Body of pancreas (tissue), 4 donors: ENCODE measurements around the gene UBE2E2. TPM values are rescaled to one million over a fixed set of nuclear protein-coding genes. Genes with fewer than 3 reads are reported as not detected.

ENCODE experiments used
- ATAC-seq: fragments of 150-250 bp; one replicate; pipeline ENCODE4 v1.9.1; 2016
- DNase-seq, 4 donors: peaks; one replicate each; pipeline ENCODE4 v3.0.0-alpha.2; 2019
- H3K27ac ChIP-seq, 4 donors: fragments of 200-600 bp; sonication (generic); 1 replicate in 3 of 4; 2 replicates in 1 of 4; pipeline versions ENCODE4 v1.5.1 to v1.6.1; 2016 to 2019; ENCODE audit warnings: mild to moderate bottlenecking in 1 of 4, mixed read lengths in 1 of 4, moderate library complexity in 1 of 4
- H3K27me3 ChIP-seq, 2 donors: fragments of 200-600 bp; sonication (generic); one replicate each; pipeline ENCODE4 v1.6.0; 2016; ENCODE audit warnings: mild to moderate bottlenecking in 1 of 2
- H3K36me3 ChIP-seq, 2 donors: fragments of 200-600 bp; sonication (generic); replicated peaks in 1 of 2; 2 replicates each; pipeline ENCODE4 v1.5.1; 2016; ENCODE audit warnings: low read depth in 2 of 2; ENCODE audit not compliant: insufficient read depth in 1 of 2
- H3K4me1 ChIP-seq: fragments of 200-600 bp; sonication (generic); one replicate; pipeline ENCODE4 v1.6.0; 2016
- H3K4me3 ChIP-seq, 2 donors: fragments of 200-600 bp; sonication (generic); 1 replicate in 1 of 2; 2 replicates in 1 of 2; pipeline ENCODE4 v1.5.1; 2016 to 2019
- H3K9me3 ChIP-seq, 3 donors: fragments of 200-600 bp; sonication (generic); 1 replicate in 2 of 3; 2 replicates in 1 of 3; pipeline ENCODE4 v1.5.1; 2016
- CTCF ChIP-seq, 7 experiments: fragments of 450-650 bp in 4 of 7; fragments of 200-600 bp in 3 of 7; sonication (generic) in 3 of 7; IDR thresholded peaks; one replicate each; pipeline ENCODE4 v1.5.1; 2016 to 2019; ENCODE audit warnings: antibody characterized with exemption in 7 of 7
- POLR2A ChIP-seq, 3 donors: fragments of 450-650 bp; IDR thresholded peaks; one replicate each; pipeline ENCODE4 v1.6.1; 2016; ENCODE audit warnings: antibody characterized with exemption in 3 of 3, mild to moderate bottlenecking in 2 of 3
- WGBS, 2 donors: methylation state at CpG; one replicate each; pipeline ENCODE4 v1.1.5; 2017; 5-methylcytosine and 5-hydroxymethylcytosine counted together
- intact Hi-C: fragments of 100-400 bp; cut with DNase I; formaldehyde crosslinking; loops from one replicate; pipeline ENCODE4 v1.15.1; 2023
- total RNA-seq, 2 donors: library from RNA; depleted of rRNA; stranded (reverse); fragments of >200 nt; gene quantifications; one replicate each; pipeline ENCODE4 v1.1.0, GENCODE V29; 2016

UBE2E2 gene
- total RNA-seq, 2 donors from 2014 or later, result 7.8 to 23.7 TPM

- no peaks in the 10 kb centered on the region for H3K27me3 ChIP-seq
- H3K9me3 ChIP-seq, result no peaks in the 10 kb centered on the region
- H3K27ac ChIP-seq, result no peak overlapping the region
- H3K4me1 ChIP-seq, result no peaks in the 10 kb centered on the region
- TF ChIP-seq POLR2A (IDR thresholded peaks at IDR 0.05), result no peak
- no peak for TF ChIP-seq CTCF (IDR thresholded peaks at IDR 0.05)
- ATAC-seq (no peak), DNase-seq (no peak)
- H3K4me3 ChIP-seq, result no peak overlapping the region
- 82 to 83% methylated on average over 3 of the region's 3 CpGs for WGBS, 2 donors
- no peaks in the 10 kb centered on the region for H3K36me3 ChIP-seq
- intact Hi-C loops, result no loop called here
Measured at GRCh38 chr3:23240171-23240785, 37.2 kb downstream of the UBE2E2 start.

GRCh38 chr3:23241256-23241655 is 38.1 kb downstream of the UBE2E2 start:
- Histone ChIP-seq H3K4me3 (no peak overlapping the region), H3K27me3 (no peaks in the 10 kb centered on the region), H3K4me1 (no peaks in the 10 kb centered on the region), H3K9me3 (no peaks in the 10 kb centered on the region), H3K36me3 (no peaks in the 10 kb centered on the region), H3K27ac (no peak overlapping the region)
- no peak for DNase-seq
- no peak for ATAC-seq
- 93 to 96% methylated on average over 5 of the region's 5 CpGs for WGBS, 2 donors
- TF ChIP-seq POLR2A (IDR thresholded peaks at IDR 0.05) (no peak), CTCF (IDR thresholded peaks at IDR 0.05) (no peak)
- intact Hi-C loops, result no loop called here

- no peak for ATAC-seq
- Histone ChIP-seq H3K36me3 (no peaks in the 10 kb centered on the region), H3K27me3 (no peaks in the 10 kb centered on the region), H3K27ac (no peak overlapping the region), H3K4me3 (no peak overlapping the region), H3K4me1 (no peaks in the 10 kb centered on the region), H3K9me3 (no peaks in the 10 kb centered on the region)
- intact Hi-C loops, result no loop called here
- no peak for DNase-seq
- TF ChIP-seq CTCF (IDR thresholded peaks at IDR 0.05) (no peak), POLR2A (IDR thresholded peaks at IDR 0.05) (no peak)
- 67 to 88% methylated on average over 2 of the region's 2 CpGs for WGBS, 2 donors
Measured at GRCh38 chr3:23242106-23242505, 39.0 kb downstream of the UBE2E2 start.

- ATAC-seq (no peak), DNase-seq (no peak)
- Histone ChIP-seq H3K4me3 (no peak overlapping the region), H3K36me3 (no peaks in the 10 kb centered on the region), H3K4me1 (no peaks in the 10 kb centered on the region), H3K27ac (no peak overlapping the region), H3K27me3 (no peaks in the 10 kb centered on the region), H3K9me3 (no peaks in the 10 kb centered on the region)
- intact Hi-C loops, result no loop called here
- TF ChIP-seq CTCF (IDR thresholded peaks at IDR 0.05) (no peak), POLR2A (IDR thresholded peaks at IDR 0.05) (no peak)
- WGBS, 2 donors, result 43 to 46% methylated on average over 2 of the region's 2 CpGs
Measured at GRCh38 chr3:23244324-23245041, 41.4 kb downstream of the UBE2E2 start.

GRCh38 chr3:23246651-23247050 is 43.5 kb downstream of the UBE2E2 start:
- H3K27ac ChIP-seq, result no peak overlapping the region
- TF ChIP-seq CTCF (IDR thresholded peaks at IDR 0.05) (no peak), POLR2A (IDR thresholded peaks at IDR 0.05) (no peak)
- no peaks in the 10 kb centered on the region for H3K27me3 ChIP-seq
- 69 to 73% methylated on average over 3 of the region's 3 CpGs for WGBS, 2 donors
- H3K4me1 ChIP-seq, result no peaks in the 10 kb centered on the region
- ATAC-seq, result no peak
- DNase-seq, result no peak
- H3K36me3 ChIP-seq, result no peaks in the 10 kb centered on the region
- no peaks in the 10 kb centered on the region for H3K9me3 ChIP-seq
- no peak overlapping the region for H3K4me3 ChIP-seq
- intact Hi-C loops, result no loop called here
